ENCODE results near the gene CYP39A1. TPM values are rescaled to one million over a fixed set of nuclear protein-coding genes. Genes with fewer than 3 reads are reported as not detected.

CYP39A1 gene
- total RNA-seq, 1 donor from 2014 or later: 1.4 TPM

GRCh38 chr6:46556053-46556452 is 96.6 kb downstream of the CYP39A1 start:
- H3K27ac ChIP-seq: peak overlapping the region; percentile 29 to 35
- no peaks in the 10 kb centered on the region for H3K36me3 ChIP-seq
- no peak for DNase-seq (ENCODE audit: low spot score in 2 of 2)
- intact Hi-C loops (cut with DNase I): no loop called here
- H3K9me3 ChIP-seq: no peaks in the 10 kb centered on the region
- no peak overlapping the region for H3K4me3 ChIP-seq
- no peak for TF ChIP-seq CTCF (IDR thresholded peaks at IDR 0.05)
- H3K4me1 ChIP-seq: no peaks in the 10 kb centered on the region
- no peaks in the 10 kb centered on the region for H3K27me3 ChIP-seq

- intact Hi-C loops (cut with DNase I): no loop called here
- Histone ChIP-seq H3K9me3 (no peaks in the 10 kb centered on the region), H3K4me1 (no peaks in the 10 kb centered on the region), H3K4me3 (no peak overlapping the region), H3K27ac (no peak overlapping the region), H3K36me3 (no peaks in the 10 kb centered on the region), H3K27me3 (no peaks in the 10 kb centered on the region)
- DNase-seq (ENCODE audit: low spot score in 2 of 2): no peak
- TF ChIP-seq CTCF (IDR thresholded peaks at IDR 0.05): no peak
These were observed 97.5 kb downstream of the CYP39A1 start for GRCh38 chr6:46555129-46555528.

- H3K27me3 ChIP-seq: no peaks in the 10 kb centered on the region
- H3K4me3 ChIP-seq: no peak overlapping the region
- peaks cover 0 to 4% of the 10 kb centered on the region in 2 donors for H3K4me1 ChIP-seq
- intact Hi-C loops (cut with DNase I): loop anchor here (5.0 kb wide), 1 partner anchor 33 kb away; no protein-coding TSS in a partner anchor
- no peaks in the 10 kb centered on the region for H3K36me3 ChIP-seq
- DNase-seq (ENCODE audit: low spot score in 2 of 2): no peak
- no peak for TF ChIP-seq CTCF (IDR thresholded peaks at IDR 0.05)
- peaks cover 0 to 1% of the 10 kb centered on the region in 2 donors for H3K9me3 ChIP-seq
- no peak overlapping the region for H3K27ac ChIP-seq
These were observed 103.5 kb downstream of the CYP39A1 start for GRCh38 chr6:46549155-46549554.

GRCh38 chr6:46541556-46541955 is 111.1 kb downstream of the CYP39A1 start:
- intact Hi-C loops (cut with DNase I): no loop called here
- Histone ChIP-seq H3K27me3 (no peaks in the 10 kb centered on the region), H3K36me3 (no peaks in the 10 kb centered on the region), H3K9me3 (peaks cover 0 to 6% of the 10 kb centered on the region in 2 donors), H3K4me1 (no peaks in the 10 kb centered on the region), H3K27ac (no peak overlapping the region), H3K4me3 (no peak overlapping the region)
- DNase-seq (ENCODE audit: low spot score in 2 of 2): no peak
- no peak for TF ChIP-seq CTCF (IDR thresholded peaks at IDR 0.05)

GRCh38 chr6:46539866-46540265 is 112.8 kb downstream of the CYP39A1 start:
- Histone ChIP-seq H3K27me3 (no peaks in the 10 kb centered on the region), H3K9me3 (peaks cover 0 to 6% of the 10 kb centered on the region in 2 donors), H3K4me1 (no peaks in the 10 kb centered on the region), H3K36me3 (no peaks in the 10 kb centered on the region), H3K4me3 (no peak overlapping the region), H3K27ac (no peak overlapping the region)
- intact Hi-C loops (cut with DNase I): no loop called here
- no peak for TF ChIP-seq CTCF (IDR thresholded peaks at IDR 0.05)
- DNase-seq (ENCODE audit: low spot score in 2 of 2): no peak
